ENCODE results near the gene TACC3. TPM values are rescaled to one million over a fixed set of nuclear protein-coding genes. Genes with fewer than 3 reads are reported as not detected.

TACC3 gene
- total and polyA plus RNA-seq, 7 donors = 4.3 to 55.9 (median 7.5) TPM

DNA sequence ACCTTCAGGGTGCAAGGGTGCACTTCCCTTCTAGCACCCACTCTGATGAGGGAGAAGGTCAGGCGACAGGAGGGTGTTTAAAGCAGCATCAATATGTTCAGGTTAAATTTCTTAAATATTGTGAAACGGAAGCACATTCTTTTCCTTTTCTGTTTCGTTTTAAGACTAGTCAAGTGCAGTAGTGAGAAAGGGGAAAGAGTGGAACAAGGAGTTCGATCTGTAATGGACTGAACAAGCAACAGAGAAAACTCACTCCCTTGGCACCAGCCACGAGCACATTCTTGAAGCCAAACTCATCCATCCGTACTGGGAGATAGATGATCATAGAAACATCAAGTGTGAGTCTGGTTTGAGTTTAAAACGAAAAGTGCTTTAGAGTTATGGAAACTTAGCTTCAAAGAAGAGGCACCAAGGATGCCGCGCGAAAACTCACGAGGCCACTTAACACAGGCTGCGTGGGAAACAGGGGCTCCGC is 38.0 kb upstream of the TACC3 start:
- intact Hi-C loops (cut with DNase I) = no loop called here
- Histone ChIP-seq H3K4me1 (peaks cover 0 to 20% (median 11%) of the 10 kb centered on the region in 4 donors), H3K36me3 (no peaks in the 10 kb centered on the region), H3K27ac (peak overlapping the region; percentile 89 to 95 (median 90)), H3K4me3 (peak overlapping the region; percentile 36 to 78 (median 63)), H3K9me3 (no peaks in the 10 kb centered on the region), H3K27me3 (no peaks in the 10 kb centered on the region)
- 6 to 9% methylated on average over 13 of the region's 13 CpGs for WGBS, 2 donors
- TF ChIP-seq POLR2AphosphoS5 (IDR thresholded peaks at IDR 0.05) (peak in 1 of 4 donors; percentile 13), EP300 (IDR thresholded peaks at IDR 0.05) (no peak), POLR2A (IDR thresholded peaks at IDR 0.05) (no peak)
- TF ChIP-seq, protein P1, sequence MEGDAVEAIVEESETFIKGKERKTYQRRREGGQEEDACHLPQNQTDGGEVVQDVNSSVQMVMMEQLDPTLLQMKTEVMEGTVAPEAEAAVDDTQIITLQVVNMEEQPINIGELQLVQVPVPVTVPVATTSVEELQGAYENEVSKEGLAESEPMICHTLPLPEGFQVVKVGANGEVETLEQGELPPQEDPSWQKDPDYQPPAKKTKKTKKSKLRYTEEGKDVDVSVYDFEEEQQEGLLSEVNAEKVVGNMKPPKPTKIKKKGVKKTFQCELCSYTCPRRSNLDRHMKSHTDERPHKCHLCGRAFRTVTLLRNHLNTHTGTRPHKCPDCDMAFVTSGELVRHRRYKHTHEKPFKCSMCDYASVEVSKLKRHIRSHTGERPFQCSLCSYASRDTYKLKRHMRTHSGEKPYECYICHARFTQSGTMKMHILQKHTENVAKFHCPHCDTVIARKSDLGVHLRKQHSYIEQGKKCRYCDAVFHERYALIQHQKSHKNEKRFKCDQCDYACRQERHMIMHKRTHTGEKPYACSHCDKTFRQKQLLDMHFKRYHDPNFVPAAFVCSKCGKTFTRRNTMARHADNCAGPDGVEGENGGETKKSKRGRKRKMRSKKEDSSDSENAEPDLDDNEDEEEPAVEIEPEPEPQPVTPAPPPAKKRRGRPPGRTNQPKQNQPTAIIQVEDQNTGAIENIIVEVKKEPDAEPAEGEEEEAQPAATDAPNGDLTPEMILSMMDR (IDR thresholded peaks at IDR 0.05) = no peak
- DNase-seq = peak; percentile 86

- no peaks in the 10 kb centered on the region for H3K36me3 ChIP-seq
- H3K27me3 ChIP-seq = no peaks in the 10 kb centered on the region
- peaks cover 0 to 20% (median 11%) of the 10 kb centered on the region in 4 donors for H3K4me1 ChIP-seq
- H3K9me3 ChIP-seq = no peaks in the 10 kb centered on the region
- no peak for TF ChIP-seq POLR2A (IDR thresholded peaks at IDR 0.05)
- TF ChIP-seq POLR2AphosphoS5 (IDR thresholded peaks at IDR 0.05) = peak in 1 of 4 donors; percentile 27
- peak within 1 kb of the TSS; percentile 36 to 78 (median 63) for H3K4me3 ChIP-seq
- intact Hi-C loops (cut with DNase I) = loop anchor here (1.0 to 2.0 kb wide), 2 partner anchors 29 to 39 kb away; partner anchors contain the start of gene SLBP
- H3K27ac ChIP-seq = peak within 1 kb of the TSS; percentile 89 to 95 (median 90)
- WGBS, 2 donors = 1% methylated on average over 118 of the region's 118 CpGs
- DNase-seq = peak; percentile 74
Measured at GRCh38 chr4:1683736-1684505, 37.4 kb upstream of the TACC3 start, which contains the start of gene FAM53A. Gene FAM53A, minus strand, starts transcription at chr4:1684313. Its CDS starts 15,572 bp downstream, at chr4:1668741.

- DNase-seq = peak; percentile 95
- intact Hi-C loops (cut with DNase I) = loop anchor here (1.0 to 2.0 kb wide), 2 partner anchors 28 to 39 kb away; partner anchors contain the start of gene SLBP
- TF ChIP-seq POLR2A (IDR thresholded peaks at IDR 0.05) (no peak), EP300 (IDR thresholded peaks at IDR 0.05) (no peak), POLR2AphosphoS5 (IDR thresholded peaks at IDR 0.05) (no peak)
- Histone ChIP-seq H3K4me1 (peaks cover 0 to 20% (median 11%) of the 10 kb centered on the region in 4 donors), H3K36me3 (no peaks in the 10 kb centered on the region), H3K9me3 (no peaks in the 10 kb centered on the region), H3K27me3 (no peaks in the 10 kb centered on the region), H3K4me3 (peak overlapping the region; percentile 24 to 78 (median 56)), H3K27ac (peak overlapping the region; percentile 72 to 81 (median 79))
- WGBS, 2 donors = 15 to 29% methylated on average over 66 of the region's 66 CpGs
Measured at GRCh38 chr4:1684506-1685234, 36.7 kb upstream of the TACC3 start.

DNA sequence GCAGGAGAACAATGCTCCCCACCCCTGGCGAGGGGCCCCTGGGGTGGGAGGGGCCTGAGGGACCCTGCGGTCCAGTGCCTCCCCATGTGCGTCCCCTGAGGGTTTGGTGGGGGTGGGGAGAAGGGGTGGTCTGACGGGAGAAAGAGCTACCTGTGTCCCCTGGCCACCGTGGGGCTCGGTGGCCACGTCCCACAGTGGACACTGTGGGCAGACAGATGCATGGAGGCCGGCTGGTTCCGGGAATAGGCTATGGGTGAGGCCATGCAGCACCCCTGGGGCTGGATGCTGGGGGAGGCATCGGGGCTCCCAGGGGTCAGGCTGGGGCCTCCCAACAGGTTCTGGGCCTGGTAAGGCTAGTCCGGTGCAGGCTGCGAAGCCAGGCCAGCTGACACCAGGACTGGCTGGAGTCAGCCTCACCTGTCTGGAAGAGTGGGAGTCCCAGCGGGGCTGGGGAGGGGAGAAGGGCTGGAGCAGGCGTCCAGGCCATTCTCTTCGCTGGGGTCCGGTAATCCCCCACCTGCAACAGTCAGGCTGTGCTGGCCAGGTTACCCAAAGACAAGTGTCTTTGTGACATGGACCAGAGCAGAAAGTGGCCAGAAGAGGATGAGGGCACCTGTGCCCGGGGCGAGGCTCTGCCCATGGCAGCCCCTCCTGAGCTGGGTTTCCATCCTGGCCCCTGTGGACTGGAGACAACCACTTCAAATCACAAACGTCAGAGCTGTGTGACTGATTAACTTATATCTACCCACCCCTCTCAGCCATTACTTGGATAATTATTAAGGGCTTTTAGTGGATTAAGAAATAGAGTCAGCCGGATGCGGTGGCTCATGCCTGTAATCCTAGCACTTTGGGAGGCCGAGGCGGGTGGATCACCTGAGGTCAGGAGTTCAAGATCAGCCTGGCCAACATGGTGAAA is 35.8 kb upstream of the TACC3 start:
- intact Hi-C loops (cut with DNase I) = loop anchor here (2.0 kb wide), 1 partner anchor 27 kb away; the partner anchor contains the start of gene SLBP
- Histone ChIP-seq H3K27ac (peak overlapping the region; percentile 72 to 81 (median 79)), H3K27me3 (no peaks in the 10 kb centered on the region), H3K36me3 (peaks cover 0 to 5% (median under 1%) of the 10 kb centered on the region in 4 donors), H3K4me3 (no peak overlapping the region), H3K9me3 (no peaks in the 10 kb centered on the region), H3K4me1 (peaks cover 0 to 20% (median 11%) of the 10 kb centered on the region in 4 donors)
- WGBS, 2 donors = 62 to 86% methylated on average over 23 of the region's 23 CpGs
- no peak for DNase-seq
- no peak for TF ChIP-seq POLR2AphosphoS5 (IDR thresholded peaks at IDR 0.05)
- no peak for TF ChIP-seq EP300 (IDR thresholded peaks at IDR 0.05)
- TF ChIP-seq, protein P1 (IDR thresholded peaks at IDR 0.05) = no peak
- no peak for TF ChIP-seq POLR2A (IDR thresholded peaks at IDR 0.05)
